Measurements from ENCODE around the gene LMAN1L.
"Not testable (repeated sequence)": the region's sequence is repeated elsewhere in the genome, so short reads cannot be mapped to it uniquely, and the experiment has no call there.

Gene LMAN1L

GRCh38 chr15:74782259-74783071, 30.2 kb upstream of the LMAN1L start:
- no peak for DNase-seq (ENCODE audit: low read depth in 2 of 2)

GRCh38 chr15:74783072-74783807, 29.4 kb upstream of the LMAN1L start:
- DNase-seq (ENCODE audit: low read depth in 2 of 2) = no peak

DNA sequence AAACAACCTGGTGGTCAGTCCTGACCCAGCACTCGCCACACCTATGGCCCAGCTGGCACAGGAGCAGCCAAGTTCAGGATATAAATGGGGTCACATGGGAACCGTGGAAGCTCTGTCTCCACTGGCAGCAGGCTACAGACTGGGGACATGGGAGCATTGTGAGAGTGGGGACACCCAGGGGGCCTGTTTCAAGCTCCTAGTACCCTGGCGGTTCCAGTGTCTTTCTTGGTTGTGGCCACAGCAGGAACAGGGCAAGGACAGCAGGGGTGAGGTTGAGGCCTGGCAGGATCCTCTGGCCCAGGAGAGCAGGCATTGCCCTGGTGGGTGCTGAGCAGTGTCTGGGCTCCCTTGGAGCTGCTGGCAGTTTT, 28.8 kb upstream of the LMAN1L start:
- DNase-seq (ENCODE audit: low read depth in 2 of 2) = no peak

DNA sequence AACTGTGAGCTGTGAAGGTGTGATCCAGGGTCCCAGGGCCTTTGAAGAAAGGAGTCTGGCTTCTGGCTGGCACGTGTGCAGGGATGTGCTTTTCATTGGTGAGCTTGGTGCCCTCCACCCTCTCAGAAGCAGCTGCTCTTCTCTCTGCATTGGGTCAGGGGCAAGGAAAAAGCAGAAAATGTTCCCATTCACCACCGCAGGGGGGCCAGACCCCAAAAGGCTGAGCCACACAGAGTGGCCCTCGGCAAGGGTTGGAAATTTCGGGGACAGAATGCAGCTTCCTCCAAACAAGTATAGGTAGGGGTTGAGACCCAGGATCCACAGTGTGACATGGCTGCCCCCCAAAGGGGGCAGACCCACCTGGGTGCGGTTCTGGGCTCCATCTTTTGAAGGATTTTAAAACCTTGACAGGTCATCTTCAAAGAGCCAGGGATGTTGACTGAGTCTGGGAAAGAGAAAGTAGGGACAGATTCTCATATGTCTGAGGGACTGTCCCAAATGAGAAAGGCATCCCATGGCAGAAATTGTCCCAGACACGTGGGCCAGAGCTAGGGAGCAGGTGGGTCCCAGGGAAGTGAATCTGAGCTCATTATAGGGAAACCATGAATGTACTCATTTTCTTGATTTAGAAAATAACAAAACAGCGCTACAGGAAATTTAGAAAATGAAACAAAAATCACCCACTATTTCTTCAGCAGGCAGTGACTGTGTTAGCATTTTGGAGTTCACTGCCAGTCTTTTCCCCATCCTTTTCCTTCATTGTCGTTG, 28.0 kb upstream of the LMAN1L start:
- DNase-seq (ENCODE audit: low read depth in 2 of 2) = no peak

DNA sequence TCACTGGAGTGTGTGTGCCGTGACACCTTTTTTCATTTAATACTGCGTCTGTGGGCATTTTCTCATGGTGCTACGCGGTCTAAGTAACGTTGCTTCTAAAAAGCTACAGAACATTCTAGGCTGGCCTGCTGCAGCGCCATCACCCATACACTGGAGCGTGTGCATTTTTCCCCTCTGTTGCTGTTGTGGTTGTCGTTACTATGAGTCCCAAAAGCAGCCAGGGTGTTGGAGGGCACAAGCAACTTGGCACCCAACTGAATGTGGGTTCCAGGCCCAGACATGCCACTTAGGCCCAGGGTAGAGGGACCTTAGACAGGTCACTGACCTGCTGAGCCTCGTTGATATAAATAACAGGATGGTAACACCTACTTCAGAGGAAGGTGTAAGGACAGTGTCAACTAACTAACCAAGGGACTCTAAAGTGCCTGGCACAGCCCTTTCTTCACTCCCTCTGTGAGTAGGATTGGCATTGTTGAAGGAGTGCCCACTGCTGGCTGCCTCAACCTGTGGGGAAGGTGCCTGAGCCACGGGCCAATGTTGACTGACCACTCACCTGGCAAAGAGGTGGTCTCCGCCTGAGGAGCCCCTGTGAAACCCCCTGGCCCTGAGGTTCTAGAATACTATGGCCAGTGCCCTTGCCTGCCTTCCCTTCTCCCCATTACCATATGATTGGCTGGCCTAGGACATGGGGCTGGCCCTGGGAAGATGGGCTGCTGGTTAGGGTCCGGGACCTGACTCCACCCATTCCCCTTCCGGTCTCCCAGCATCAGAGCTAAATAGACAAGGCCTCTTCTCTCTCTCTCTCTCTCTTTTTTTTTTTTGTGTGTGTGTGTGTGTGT, 27.2 kb upstream of the LMAN1L start:
- DNase-seq (ENCODE audit: low read depth in 2 of 2) = no peak

GRCh38 chr15:74786081-74786480, 26.6 kb upstream of the LMAN1L start:
- DNase-seq (ENCODE audit: low read depth in 2 of 2) = not testable (repeated sequence)

DNA sequence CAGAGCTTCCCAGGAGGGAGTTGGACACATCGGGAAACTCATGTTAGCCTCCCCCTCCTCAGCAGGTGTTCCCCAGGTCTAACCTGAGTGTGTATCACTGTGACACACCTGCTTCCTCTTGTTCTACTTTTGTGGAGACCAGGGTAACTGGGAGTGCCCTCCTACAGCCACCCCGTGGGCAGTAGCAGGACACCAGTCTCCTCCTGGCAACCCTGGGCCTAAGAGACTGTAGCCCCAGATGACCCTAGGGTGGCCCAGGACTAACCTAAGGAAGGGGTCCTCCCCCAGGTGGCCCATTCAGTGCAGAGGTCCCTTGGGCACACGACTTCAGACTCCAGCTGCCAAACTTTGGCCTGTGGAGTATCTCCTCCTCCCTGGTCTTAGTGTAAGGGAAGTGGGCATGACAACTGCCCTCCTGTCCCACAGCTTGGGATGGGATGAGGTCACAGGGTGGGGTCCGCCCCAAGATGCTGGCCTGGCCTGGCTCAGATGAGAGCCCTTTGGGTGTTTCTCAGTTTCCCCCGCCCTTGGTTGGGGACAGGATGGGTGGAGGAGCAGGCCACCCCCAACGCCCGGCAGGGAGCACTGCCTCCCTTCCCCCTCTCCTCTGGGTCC, 26.0 kb upstream of the LMAN1L start:
- no peak for DNase-seq (ENCODE audit: low read depth in 2 of 2)

DNA sequence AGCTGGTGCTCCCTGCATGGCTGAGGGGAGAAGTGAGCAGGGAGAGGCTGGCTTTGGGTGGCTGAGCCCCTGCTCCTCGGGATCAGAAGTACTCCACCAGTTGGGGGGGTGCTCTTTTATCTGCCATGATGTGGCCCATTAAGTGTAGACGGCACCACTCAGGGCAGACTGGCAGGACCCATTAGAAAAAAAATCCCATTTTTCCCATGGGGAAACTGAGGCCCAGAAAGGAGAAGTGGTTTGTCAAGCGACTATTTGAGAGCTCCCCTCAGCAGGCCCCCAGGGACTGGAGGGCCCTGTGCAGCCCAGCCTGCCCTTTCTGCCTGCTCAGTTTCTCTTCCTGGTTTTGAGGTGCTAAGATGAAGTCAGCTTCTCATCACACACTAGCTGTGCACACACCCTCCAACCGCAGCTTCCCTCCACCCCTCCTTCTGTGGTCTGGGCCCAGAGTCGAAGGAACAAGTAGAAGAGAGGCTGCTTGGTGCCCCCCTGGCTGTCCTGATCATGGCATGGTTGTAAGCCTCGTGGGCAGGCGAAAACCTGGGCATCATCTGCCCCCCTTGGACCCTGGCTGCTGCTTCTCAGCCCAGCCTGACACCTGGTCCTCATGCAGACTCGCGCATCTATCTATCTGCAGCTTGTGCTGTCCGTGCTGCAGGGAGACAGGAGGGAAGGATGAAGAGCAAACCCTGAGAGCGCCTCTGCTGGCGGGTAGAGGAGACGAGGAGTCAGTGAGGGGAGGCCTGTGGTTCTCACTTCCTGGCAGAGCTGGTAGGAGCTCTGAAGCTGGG, 25.2 kb upstream of the LMAN1L start:
- peak; percentile 91 to 92 for DNase-seq (ENCODE audit: low read depth in 2 of 2)

DNA sequence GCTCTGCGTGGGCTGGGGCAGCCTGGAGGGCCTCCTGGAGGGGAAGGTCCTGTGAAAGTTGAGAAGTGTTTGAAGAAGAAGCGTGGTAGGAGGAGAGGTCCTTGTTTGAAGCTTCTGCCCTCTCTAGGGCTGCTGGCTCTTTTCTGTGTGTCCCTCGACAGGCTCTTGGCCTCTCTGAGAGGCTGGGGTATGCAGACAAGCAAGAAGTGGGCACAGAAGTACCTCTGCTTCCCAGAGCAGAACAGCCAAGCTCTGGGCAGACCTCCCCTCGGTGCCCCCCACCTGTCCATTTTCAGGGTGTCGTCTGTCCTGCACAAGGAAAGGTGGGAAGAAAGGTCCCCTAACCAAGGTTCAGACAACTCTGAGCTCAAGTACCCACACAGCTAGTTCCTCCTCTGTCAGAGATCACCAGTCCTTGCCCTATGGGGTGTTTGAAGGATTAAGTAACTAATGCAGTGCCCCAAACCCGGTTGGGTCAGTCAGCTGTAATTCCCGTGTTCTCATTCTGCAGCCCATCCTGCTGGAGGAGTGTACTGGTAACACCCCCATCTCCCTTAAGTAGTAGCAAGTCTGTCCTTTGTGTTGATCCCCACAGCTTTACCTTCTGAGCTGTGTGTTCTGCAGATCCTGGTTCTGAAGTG, 24.5 kb upstream of the LMAN1L start:
- DNase-seq (ENCODE audit: low read depth in 2 of 2) = no peak

GRCh38 chr15:74788683-74789151, 23.9 kb upstream of the LMAN1L start:
- DNase-seq (ENCODE audit: low read depth in 2 of 2) = no peak

DNA sequence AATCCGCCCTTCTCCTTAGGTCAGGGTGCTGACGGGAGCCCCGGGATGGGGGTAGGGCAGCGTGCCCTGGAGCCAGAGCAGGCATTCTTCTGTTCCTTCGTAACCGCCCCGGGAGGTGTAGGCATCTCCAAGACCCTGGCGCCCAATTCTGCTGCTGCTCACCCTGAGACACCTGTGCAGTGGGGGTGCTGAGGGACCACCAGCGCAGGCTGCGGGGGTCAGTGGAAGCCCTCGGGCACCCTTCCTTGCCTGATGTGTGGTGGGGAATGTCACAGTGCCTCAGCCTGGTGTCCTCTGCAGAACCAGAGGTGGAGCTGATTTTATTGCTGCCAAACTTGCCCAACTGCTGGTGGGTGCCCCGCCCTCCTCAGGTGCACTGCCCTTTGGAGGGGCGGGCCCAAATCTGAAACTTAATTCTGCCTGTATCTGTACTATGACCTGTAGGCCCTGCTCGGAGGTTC, 23.4 kb upstream of the LMAN1L start:
- no peak for DNase-seq (ENCODE audit: low read depth in 2 of 2)

DNA sequence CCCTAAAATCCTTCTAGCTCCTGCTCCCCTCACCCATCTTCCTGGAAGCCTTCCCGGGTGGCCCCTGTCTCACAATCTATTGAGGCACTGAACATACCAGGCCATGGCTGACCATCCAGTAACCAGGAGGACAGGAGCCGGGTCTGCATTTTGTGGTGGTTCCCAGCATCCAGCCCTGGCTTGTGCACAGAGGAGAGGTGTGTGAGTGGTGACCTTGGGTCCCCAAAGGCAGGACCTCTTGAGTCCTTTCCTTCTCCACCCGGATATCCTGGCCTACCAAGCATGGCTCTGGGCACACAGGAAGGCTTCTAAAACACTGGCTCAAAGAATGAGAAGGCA, 22.9 kb upstream of the LMAN1L start:
- DNase-seq (ENCODE audit: low read depth in 2 of 2) = no peak

GRCh38 chr15:74790080-74790916, 22.3 kb upstream of the LMAN1L start:
- DNase-seq (ENCODE audit: low read depth in 2 of 2) = no peak

DNA sequence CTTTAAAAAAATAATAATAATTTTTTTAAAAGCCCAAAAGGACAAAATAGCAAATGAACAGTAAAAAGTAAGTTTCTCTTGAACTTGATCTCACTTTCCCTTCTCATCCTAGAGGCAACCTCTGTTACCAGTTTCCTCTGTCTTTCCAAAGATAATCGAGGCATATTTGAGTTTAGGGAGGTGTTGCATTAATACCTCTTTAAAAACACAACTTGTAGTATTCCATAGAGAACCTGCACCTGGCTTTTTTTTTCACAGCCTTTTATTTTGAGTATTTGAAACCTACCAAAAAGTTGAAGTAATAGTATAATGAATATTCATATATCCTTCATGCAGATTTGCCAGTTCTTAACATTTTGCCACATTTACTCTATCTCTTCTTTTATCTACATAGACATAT, 21.6 kb upstream of the LMAN1L start:
- DNase-seq (ENCODE audit: low read depth in 2 of 2) = no peak

GRCh38 chr15:74791667-74792066, 21.0 kb upstream of the LMAN1L start:
- no peak for DNase-seq (ENCODE audit: low read depth in 2 of 2)

GRCh38 chr15:74792227-74793016, 20.2 kb upstream of the LMAN1L start:
- no peak for DNase-seq (ENCODE audit: low read depth in 2 of 2)

- no peak for DNase-seq (ENCODE audit: low read depth in 2 of 2)
Observed at GRCh38 chr15:74793135-74794028, 19.3 kb upstream of the LMAN1L start.

Data from stimulated activated CD8-positive, alpha-beta memory T cell treated with anti-CD3 and anti-CD28 coated beads, Interleukin-15, amount 100 ng/mL, for 48 hours (primary cell).